PFSK-1 (cell line): ENCODE results near the gene MSI2.

ENCODE experiments used
- POLR2AphosphoS5 ChIP-seq: IDR thresholded peaks from 2 replicates; pipeline ENCODE4 v1.6.1; 2012; ENCODE audit warnings: low read depth, mild to moderate bottlenecking, control low read depth, low read length, moderate library complexity
- SIN3A ChIP-seq: IDR thresholded peaks from 2 replicates; pipeline ENCODE4 v1.6.1; 2012; ENCODE audit warnings: mild to moderate bottlenecking, low read length, moderate library complexity, borderline replicate concordance; ENCODE audit not compliant: insufficient read depth
- TAF1 ChIP-seq: IDR thresholded peaks from 2 replicates; pipeline ENCODE4 v1.6.1; 2012; ENCODE audit warnings: low read length, control low read depth, borderline replicate concordance; ENCODE audit not compliant: insufficient read depth
- TF ChIP-seq, protein P1 (sequence below), 2 experiments: IDR thresholded peaks; 2 replicates each; pipeline versions ENCODE4 v1.6.1 to v1.8.0; 2011 to 2012; ENCODE audit warnings: low read depth in 2 of 2, low read length in 2 of 2, control low read depth in 1 of 2, inconsistent platforms in 1 of 2, mild to moderate bottlenecking in 1 of 2, moderate library complexity in 1 of 2; ENCODE audit not compliant: insufficient read depth in 1 of 2

DNA sequence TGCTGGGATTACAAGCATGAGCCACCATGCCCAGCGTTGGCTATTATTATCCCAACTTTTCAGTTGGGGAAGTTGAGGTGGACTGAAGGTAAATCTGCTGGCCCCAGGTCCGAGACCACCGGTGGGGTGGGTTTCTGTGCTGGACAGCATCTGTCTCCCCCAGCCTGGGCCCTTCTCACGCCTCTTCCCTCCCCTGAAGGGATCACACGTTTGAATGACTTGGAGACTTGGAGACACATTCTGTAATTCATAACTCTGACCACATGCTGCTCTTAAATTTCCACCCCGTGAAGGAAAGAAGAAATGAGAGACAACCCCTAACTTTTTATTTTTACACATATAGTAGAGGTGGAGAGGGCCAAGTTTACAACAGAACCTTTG, 109.8 kb downstream of the MSI2 start:
- TF ChIP-seq SIN3A (no peak), TAF1 (no peak), POLR2AphosphoS5 (no peak)
- TF ChIP-seq, protein P1, sequence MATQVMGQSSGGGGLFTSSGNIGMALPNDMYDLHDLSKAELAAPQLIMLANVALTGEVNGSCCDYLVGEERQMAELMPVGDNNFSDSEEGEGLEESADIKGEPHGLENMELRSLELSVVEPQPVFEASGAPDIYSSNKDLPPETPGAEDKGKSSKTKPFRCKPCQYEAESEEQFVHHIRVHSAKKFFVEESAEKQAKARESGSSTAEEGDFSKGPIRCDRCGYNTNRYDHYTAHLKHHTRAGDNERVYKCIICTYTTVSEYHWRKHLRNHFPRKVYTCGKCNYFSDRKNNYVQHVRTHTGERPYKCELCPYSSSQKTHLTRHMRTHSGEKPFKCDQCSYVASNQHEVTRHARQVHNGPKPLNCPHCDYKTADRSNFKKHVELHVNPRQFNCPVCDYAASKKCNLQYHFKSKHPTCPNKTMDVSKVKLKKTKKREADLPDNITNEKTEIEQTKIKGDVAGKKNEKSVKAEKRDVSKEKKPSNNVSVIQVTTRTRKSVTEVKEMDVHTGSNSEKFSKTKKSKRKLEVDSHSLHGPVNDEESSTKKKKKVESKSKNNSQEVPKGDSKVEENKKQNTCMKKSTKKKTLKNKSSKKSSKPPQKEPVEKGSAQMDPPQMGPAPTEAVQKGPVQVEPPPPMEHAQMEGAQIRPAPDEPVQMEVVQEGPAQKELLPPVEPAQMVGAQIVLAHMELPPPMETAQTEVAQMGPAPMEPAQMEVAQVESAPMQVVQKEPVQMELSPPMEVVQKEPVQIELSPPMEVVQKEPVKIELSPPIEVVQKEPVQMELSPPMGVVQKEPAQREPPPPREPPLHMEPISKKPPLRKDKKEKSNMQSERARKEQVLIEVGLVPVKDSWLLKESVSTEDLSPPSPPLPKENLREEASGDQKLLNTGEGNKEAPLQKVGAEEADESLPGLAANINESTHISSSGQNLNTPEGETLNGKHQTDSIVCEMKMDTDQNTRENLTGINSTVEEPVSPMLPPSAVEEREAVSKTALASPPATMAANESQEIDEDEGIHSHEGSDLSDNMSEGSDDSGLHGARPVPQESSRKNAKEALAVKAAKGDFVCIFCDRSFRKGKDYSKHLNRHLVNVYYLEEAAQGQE (IDR thresholded peaks at IDR 0.05; ENCODE audit: insufficient read depth in 1 of 2, low read depth in 2 of 2, low read length in 2 of 2) = no peak
